ENCODE data around the gene PPIL4.
A peak's percentile ranks its signal among the peaks of the same experiment; 100 is the strongest.
"Not testable (repeated sequence)": the region's sequence is repeated elsewhere in the genome, so short reads cannot be mapped to it uniquely, and the experiment has no call there.

The PPIL4 gene

DNA sequence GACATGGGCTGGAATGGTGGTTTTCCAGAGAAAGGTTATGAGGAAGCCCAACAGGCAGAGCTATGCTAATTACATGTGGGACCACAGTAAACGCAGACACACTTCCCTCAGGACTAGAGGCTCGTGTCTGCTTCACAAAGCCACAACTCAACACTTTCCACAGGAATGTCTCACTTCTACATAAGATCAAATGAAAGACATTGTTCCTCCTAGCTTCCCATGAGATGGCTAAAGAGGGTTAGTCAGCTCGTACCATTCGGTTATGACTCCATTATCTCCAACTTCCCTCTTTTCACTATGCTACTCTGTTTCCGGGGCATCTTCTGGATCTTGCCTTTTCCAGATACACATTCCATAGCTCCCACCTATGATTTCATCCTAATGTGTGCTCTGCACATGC lies 31.9 kb downstream of the PPIL4 start:
- TF ChIP-seq POLR2A (IDR thresholded peaks at IDR 0.05; ENCODE audit: low read depth, low read length) (no peak), TAF1 (IDR thresholded peaks at IDR 0.05; ENCODE audit: borderline replicate concordance, low read depth, low read length) (no peak), POLR2AphosphoS5 (IDR thresholded peaks at IDR 0.05; ENCODE audit: low read depth, low read length) (no peak)
- no peak for DNase-seq (ENCODE audit: insufficient read length)
- no peak for FAIRE-seq

- TF ChIP-seq POLR2AphosphoS5 (IDR thresholded peaks at IDR 0.05; ENCODE audit: low read depth, low read length) (no peak), POLR2A (IDR thresholded peaks at IDR 0.05; ENCODE audit: low read depth, low read length) (no peak), TAF1 (IDR thresholded peaks at IDR 0.05; ENCODE audit: borderline replicate concordance, low read depth, low read length) (no peak)
- DNase-seq (ENCODE audit: insufficient read length) (no peak), FAIRE-seq (peak; percentile 5)
Observed at GRCh38 chr6:149510793-149511512, 34.9 kb downstream of the PPIL4 start.

GRCh38 chr6:149508485-149508884 lies 37.4 kb downstream of the PPIL4 start:
- DNase-seq (ENCODE audit: insufficient read length), result no peak
- TF ChIP-seq POLR2A (IDR thresholded peaks at IDR 0.05; ENCODE audit: low read depth, low read length), result no peak
- no peak for TF ChIP-seq POLR2AphosphoS5 (IDR thresholded peaks at IDR 0.05; ENCODE audit: low read depth, low read length)
- TF ChIP-seq TAF1 (IDR thresholded peaks at IDR 0.05; ENCODE audit: borderline replicate concordance, low read depth, low read length), result no peak
- no peak for FAIRE-seq

DNA sequence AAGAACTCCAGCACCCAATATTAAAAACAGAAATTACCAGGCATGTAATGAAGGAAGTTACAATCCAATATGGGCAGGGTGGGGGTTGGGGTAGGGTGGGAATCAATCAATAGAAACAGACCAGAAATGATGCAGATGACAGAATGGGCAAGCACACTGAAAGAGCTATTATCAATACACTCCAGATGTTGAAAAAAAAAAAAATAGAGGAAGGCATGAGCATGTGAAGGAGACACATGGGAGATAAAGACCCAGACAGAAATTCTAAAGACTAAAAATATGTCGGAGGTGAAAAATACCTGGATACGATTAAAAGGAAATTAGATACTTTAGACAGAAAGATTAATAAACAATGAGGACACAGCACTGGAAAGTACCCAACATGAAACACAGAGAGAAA lies 42.0 kb downstream of the PPIL4 start:
- DNase-seq (ENCODE audit: insufficient read length), result no peak
- FAIRE-seq, result no peak
- TF ChIP-seq TAF1 (IDR thresholded peaks at IDR 0.05; ENCODE audit: borderline replicate concordance, low read depth, low read length) (no peak), POLR2AphosphoS5 (IDR thresholded peaks at IDR 0.05; ENCODE audit: low read depth, low read length) (no peak), POLR2A (IDR thresholded peaks at IDR 0.05; ENCODE audit: low read depth, low read length) (no peak)

DNA sequence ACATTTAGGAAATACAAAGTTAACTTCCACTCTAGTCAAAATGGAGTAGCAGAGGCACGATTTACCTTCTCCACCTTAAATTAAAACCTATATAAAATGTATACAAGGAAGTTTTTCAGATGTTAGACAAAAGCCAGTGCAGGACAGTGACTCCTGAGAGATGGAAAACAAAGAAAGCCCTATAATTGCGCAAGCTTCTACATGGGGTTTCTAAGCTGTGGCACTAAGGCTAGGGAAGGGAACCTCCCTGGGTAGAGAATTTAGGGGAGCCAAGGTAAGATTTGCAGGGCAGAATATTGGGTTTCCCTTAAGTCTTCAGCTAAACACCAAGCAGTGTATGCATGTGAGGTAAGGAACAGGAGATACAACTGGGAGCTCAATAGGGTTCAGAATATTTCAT lies 42.6 kb downstream of the PPIL4 start:
- no peak for DNase-seq (ENCODE audit: insufficient read length)
- TF ChIP-seq TAF1 (IDR thresholded peaks at IDR 0.05; ENCODE audit: borderline replicate concordance, low read depth, low read length) (no peak), POLR2AphosphoS5 (IDR thresholded peaks at IDR 0.05; ENCODE audit: low read depth, low read length) (no peak), POLR2A (IDR thresholded peaks at IDR 0.05; ENCODE audit: low read depth, low read length) (no peak)
- no peak for FAIRE-seq

- DNase-seq (ENCODE audit: insufficient read length) (no peak), FAIRE-seq (no peak)
- no peak for TF ChIP-seq POLR2A (IDR thresholded peaks at IDR 0.05; ENCODE audit: low read depth, low read length)
- no peak for TF ChIP-seq POLR2AphosphoS5 (IDR thresholded peaks at IDR 0.05; ENCODE audit: low read depth, low read length)
- TF ChIP-seq TAF1 (IDR thresholded peaks at IDR 0.05; ENCODE audit: borderline replicate concordance, low read depth, low read length), result no peak
Observed at GRCh38 chr6:149501768-149502167, 44.1 kb downstream of the PPIL4 start.

DNA sequence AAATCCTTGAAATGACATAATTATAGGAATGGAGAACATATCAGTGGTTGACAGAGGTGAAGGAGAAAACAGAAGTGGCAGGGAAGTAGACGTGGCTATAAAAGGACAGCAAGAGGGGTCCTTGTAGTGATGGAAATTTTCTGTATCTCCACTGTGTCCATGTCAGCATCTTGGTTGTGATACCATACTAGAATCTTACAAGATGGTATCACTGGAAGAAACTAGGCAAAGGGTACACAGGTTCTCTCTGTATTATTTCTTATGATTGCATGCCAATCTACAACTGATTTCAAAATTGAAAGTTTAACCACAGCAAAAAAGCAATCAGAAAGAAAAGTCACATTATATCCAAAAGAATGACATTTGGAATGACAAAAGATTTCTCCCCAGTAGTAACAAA lies 44.6 kb downstream of the PPIL4 start:
- TF ChIP-seq TAF1 (IDR thresholded peaks at IDR 0.05; ENCODE audit: borderline replicate concordance, low read depth, low read length), result no peak
- no peak for TF ChIP-seq POLR2A (IDR thresholded peaks at IDR 0.05; ENCODE audit: low read depth, low read length)
- no peak for TF ChIP-seq POLR2AphosphoS5 (IDR thresholded peaks at IDR 0.05; ENCODE audit: low read depth, low read length)
- FAIRE-seq (peak; percentile 21), DNase-seq (ENCODE audit: insufficient read length) (no peak)

DNA sequence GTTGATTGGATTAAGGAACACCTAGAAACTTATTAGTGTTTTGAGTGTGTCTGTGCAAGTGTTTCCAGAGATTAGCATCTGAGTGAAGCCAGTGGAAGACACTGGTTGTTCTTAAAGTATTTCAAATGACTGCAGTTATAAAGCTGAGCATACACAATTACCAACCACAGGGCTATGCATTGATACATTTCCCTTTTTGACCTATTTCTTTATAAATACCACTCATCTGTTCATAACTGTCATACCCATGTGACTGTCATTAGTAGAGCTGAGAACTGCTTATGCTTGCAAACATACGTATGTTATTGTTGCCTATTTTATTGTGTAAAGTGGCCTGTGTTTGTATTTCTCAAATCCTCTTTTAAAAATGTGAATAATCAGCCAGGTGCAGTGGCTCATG lies 45.7 kb downstream of the PPIL4 start:
- TF ChIP-seq TAF1 (IDR thresholded peaks at IDR 0.05; ENCODE audit: borderline replicate concordance, low read depth, low read length) (no peak), POLR2A (IDR thresholded peaks at IDR 0.05; ENCODE audit: low read depth, low read length) (no peak), POLR2AphosphoS5 (IDR thresholded peaks at IDR 0.05; ENCODE audit: low read depth, low read length) (no peak)
- FAIRE-seq, result no peak
- DNase-seq (ENCODE audit: insufficient read length), result no peak

DNA sequence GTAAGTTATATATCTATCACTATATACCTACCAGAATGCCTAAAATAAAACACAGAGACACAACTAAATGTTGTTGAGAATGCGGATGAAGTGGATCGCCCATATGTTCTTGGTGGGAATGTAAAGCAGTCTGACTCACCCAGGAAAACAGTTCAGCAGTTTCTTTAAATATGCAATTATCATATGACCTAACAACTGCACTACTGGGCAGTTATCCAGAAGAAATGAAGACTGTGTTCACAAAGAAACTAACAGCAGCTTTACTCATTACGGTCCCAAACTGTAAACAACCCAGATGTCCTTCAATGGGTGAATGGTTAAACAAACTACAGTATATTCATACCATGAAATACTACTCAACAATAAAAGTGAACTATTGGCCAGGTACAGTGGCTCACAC lies 46.8 kb downstream of the PPIL4 start:
- FAIRE-seq, result no peak
- TF ChIP-seq POLR2A (IDR thresholded peaks at IDR 0.05; ENCODE audit: low read depth, low read length) (no peak), TAF1 (IDR thresholded peaks at IDR 0.05; ENCODE audit: borderline replicate concordance, low read depth, low read length) (no peak), POLR2AphosphoS5 (IDR thresholded peaks at IDR 0.05; ENCODE audit: low read depth, low read length) (no peak)
- no peak for DNase-seq (ENCODE audit: insufficient read length)

DNA sequence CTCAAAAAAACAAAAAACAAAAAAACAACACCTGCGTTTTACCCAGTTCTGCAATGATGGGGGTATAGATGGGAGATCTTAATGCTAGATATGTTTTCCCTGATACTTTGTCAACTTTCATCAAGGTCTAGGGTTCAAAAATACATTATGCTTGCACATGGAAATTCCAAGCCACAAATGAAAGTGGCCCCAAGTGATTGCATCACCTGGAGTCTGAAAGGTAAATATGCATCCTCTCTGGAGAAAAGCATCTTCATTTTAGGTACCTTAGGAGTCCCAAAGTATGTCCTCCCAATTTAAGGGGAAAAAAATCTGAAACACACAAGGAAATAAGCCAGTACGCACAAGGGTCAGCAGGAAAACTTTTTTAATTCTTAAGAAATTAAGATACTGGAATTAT lies 48.5 kb downstream of the PPIL4 start:
- TF ChIP-seq POLR2AphosphoS5 (IDR thresholded peaks at IDR 0.05; ENCODE audit: low read depth, low read length), result no peak
- TF ChIP-seq TAF1 (IDR thresholded peaks at IDR 0.05; ENCODE audit: borderline replicate concordance, low read depth, low read length), result no peak
- no peak for TF ChIP-seq POLR2A (IDR thresholded peaks at IDR 0.05; ENCODE audit: low read depth, low read length)
- DNase-seq (ENCODE audit: insufficient read length) (no peak), FAIRE-seq (no peak)

DNA sequence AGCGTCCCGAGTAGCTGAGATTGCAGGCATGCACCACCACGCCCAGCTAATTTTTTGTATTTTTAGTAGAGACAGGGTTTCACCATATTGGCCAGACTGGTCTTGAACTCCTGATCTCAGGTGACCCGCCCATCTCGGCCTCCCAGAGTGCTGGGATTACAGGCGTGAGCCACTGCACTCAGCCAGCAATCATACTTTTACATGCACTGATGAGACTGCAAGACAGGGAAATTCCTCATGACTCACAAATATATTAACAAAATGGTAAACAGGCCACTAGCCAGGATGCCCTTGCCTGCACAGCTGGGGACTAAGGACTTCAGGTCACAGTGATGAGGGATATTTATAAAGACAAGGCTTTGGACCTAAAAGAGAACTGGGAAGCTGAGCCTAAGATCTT lies 49.2 kb downstream of the PPIL4 start:
- DNase-seq (ENCODE audit: insufficient read length), result not testable (repeated sequence)
- peak; percentile 66 for FAIRE-seq

DNA sequence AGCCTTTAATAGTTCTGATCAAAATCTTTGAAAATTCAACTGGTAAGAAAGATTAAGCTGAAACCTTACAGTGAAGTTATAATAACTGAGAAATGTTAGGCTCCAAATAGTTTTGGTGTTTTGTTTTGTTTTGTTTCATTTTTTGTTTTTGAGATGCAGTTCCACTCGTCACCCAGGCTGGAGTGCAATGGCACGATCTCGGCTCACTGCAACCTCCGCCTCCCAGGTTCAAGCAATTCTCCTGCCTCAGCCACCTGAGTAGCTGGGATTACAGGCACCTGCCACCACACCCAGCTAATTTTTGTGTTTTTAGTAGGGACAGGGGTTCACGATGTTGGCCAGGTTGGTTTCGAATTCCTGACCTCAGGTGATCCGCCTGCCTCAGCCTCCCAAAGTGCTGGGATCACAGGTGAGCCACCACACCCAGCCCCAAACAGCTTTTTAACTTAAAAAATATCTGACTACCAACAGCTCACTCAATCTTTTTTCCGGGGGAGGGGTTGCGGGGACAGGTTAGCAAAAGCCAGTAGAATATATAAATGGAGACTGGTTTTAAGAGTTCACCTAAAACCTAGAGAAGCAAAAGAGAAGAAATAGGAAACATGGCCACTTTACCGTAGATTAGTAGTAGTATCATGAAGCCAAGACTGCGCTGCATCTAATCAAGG lies 50.4 kb downstream of the PPIL4 start:
- DNase-seq (ENCODE audit: insufficient read length); FAIRE-seq: not testable (repeated sequence)

- not testable (repeated sequence) for FAIRE-seq; DNase-seq (ENCODE audit: insufficient read length)
Observed at GRCh38 chr6:149494810-149495209, 51.0 kb downstream of the PPIL4 start.
